GM19467 (cell line): Measurements from ENCODE around the gene SEMA3G.

Source experiments
- ATAC-seq: cut with Tn5 transposase; IDR thresholded peaks from one replicate; pipeline ENCODE4 v1.9.1; 2021; ENCODE audit warnings: mild to moderate bottlenecking, moderate library complexity; ENCODE audit not compliant: unreplicated experiment

The SEMA3G gene

GRCh38 chr3:52454938-52455282 is 10.0 kb upstream of the SEMA3G start:
- ATAC-seq: peak; percentile 5

- ATAC-seq: no peak
Measured at GRCh38 chr3:52454250-52454937, 9.5 kb upstream of the SEMA3G start.

- ATAC-seq: no peak
Measured at GRCh38 chr3:52453496-52454249, 8.8 kb upstream of the SEMA3G start, which contains the start of gene TNNC1. Gene TNNC1 (minus strand): TSS chr3:52454041. CDS start chr3:52454015, 26 bp downstream.

GRCh38 chr3:52452570-52453221 is 7.8 kb upstream of the SEMA3G start:
- ATAC-seq: no peak

- no peak for ATAC-seq
Measured at GRCh38 chr3:52452126-52452525, 7.2 kb upstream of the SEMA3G start.

- ATAC-seq: no peak
Measured at GRCh38 chr3:52451237-52452083, 6.6 kb upstream of the SEMA3G start.

GRCh38 chr3:52450489-52451236 is 5.8 kb upstream of the SEMA3G start:
- no peak for ATAC-seq

GRCh38 chr3:52447512-52448355 is 2.8 kb upstream of the SEMA3G start:
- no peak for ATAC-seq

GRCh38 chr3:52446631-52447511 is 2.0 kb upstream of the SEMA3G start:
- ATAC-seq: no peak

GRCh38 chr3:52446042-52446441 is 1.1 kb upstream of the SEMA3G start:
- ATAC-seq: no peak

- ATAC-seq: no peak
Measured at GRCh38 chr3:52443791-52444687, 864 bp downstream of the SEMA3G start.

GRCh38 chr3:52443268-52443610 is 1.7 kb downstream of the SEMA3G start:
- ATAC-seq: no peak

GRCh38 chr3:52442409-52443267 is 2.3 kb downstream of the SEMA3G start:
- ATAC-seq: no peak

- ATAC-seq: no peak
Measured at GRCh38 chr3:52441772-52442332, 3.1 kb downstream of the SEMA3G start.

- ATAC-seq: no peak
Measured at GRCh38 chr3:52441091-52441771, 3.7 kb downstream of the SEMA3G start.

- no peak for ATAC-seq
Measured at GRCh38 chr3:52440671-52441070, 4.2 kb downstream of the SEMA3G start.
